GM12872 (cell line): ENCODE measurements around the gene PIGP.

Experiments used
- CTCF ChIP-seq: IDR thresholded peaks from 3 replicates; pipeline ENCODE4 v1.5.1; 2011; ENCODE audit warnings: low read depth, mild to moderate bottlenecking, low read length, moderate library complexity; ENCODE audit not compliant: insufficient read depth

The PIGP gene

GRCh38 chr21:37098751-37099150, 25.9 kb upstream of the PIGP start:
- TF ChIP-seq CTCF = no peak

GRCh38 chr21:37095821-37096220, 22.9 kb upstream of the PIGP start:
- no peak for TF ChIP-seq CTCF

GRCh38 chr21:37093977-37094376, 21.1 kb upstream of the PIGP start:
- no peak for TF ChIP-seq CTCF

- no peak for TF ChIP-seq CTCF
These were observed 15.4 kb upstream of the PIGP start for GRCh38 chr21:37088186-37088735.

- no peak for TF ChIP-seq CTCF
These were observed 14.3 kb upstream of the PIGP start for GRCh38 chr21:37087188-37087587.

- no peak for TF ChIP-seq CTCF
These were observed 12.9 kb upstream of the PIGP start for GRCh38 chr21:37085726-37086125.

- no peak for TF ChIP-seq CTCF
These were observed 10.1 kb upstream of the PIGP start for GRCh38 chr21:37082856-37083528.
